Left colon (tissue), 2 donors: ENCODE results near the gene PHKA1. TPM values are rescaled to one million over a fixed set of nuclear protein-coding genes. Genes with fewer than 3 reads are reported as not detected.
"Not testable (repeated sequence)": the region's sequence is repeated elsewhere in the genome, so short reads cannot be mapped to it uniquely, and the experiment has no call there.

Experiments used
- ATAC-seq: fragments of 200-7000 bp; cut with Tn5 transposase; one replicate; pipeline ENCODE4 v1.9.1; 2020; ENCODE audit warnings: mild to moderate bottlenecking, moderate library complexity
- DNase-seq, 2 donors: peaks; one replicate each; pipeline ENCODE4 v3.0.0-alpha.2; 2020
- intact Hi-C, 2 donors: fragments of 100-400 bp; cut with DNase I in 1 of 2; cut with micrococcal nuclease in 1 of 2; formaldehyde crosslinking; loops; one replicate each; pipeline versions ENCODE4 v1.11.2 to v1.14.0; 2022; cut with DNase I, micrococcal nuclease
- total RNA-seq, 2 donors: library from RNA; stranded (reverse); fragmentation: NEBNext Ultra II Directional; extraction: Animal tissue kit (Norgen Biotek cat#: 25700); gene quantifications; one replicate each; pipeline ENCODE4 v1.2.1, GENCODE V29; 2021
- donor health status: DM: no; HTN: no; CAD: no.
- donor health status: DM: yes; HTN: yes; CAD: no.

Gene PHKA1
- total RNA-seq, 2 donors from 2014 or later, result 3.9 TPM

DNA sequence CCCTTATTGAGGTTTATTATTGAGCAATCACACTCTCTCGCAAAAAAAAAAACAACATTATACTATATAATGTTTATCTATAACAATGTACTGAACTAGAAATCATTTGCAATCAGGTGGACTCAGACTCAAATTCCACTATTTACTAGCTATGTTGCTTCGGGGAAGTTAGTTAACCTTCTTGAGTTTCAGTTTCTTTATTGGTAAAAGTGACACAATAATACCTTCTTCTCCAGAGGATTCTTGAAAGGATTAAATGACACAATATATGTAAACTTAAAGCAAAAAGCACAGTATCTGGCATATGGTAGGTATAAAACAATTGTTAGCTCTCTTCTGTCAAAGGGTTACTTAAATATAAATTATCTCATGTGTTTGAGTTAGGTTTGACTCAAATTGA is 110.0 kb downstream of the PHKA1 start:
- intact Hi-C loops, result no loop called here
- ATAC-seq, result no peak
- DNase-seq, result no peak

DNA sequence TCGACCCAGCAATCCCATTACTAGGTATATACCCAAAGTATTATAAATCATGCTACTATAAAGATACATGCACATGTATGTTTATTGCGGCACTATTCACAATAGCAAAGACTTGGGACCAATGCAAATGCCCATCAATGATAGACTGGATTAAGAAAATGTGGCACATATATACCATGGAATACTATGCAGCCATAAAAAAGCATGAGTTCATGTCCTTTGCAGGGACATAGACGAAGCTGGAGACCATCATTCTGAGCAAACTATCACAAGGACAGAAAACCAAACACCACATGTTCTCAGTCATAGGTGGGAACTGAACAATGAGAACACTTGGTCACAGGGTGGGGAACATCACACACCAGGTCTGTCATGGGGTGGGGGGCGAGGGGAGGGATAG is 123.1 kb downstream of the PHKA1 start:
- intact Hi-C loops, DNase-seq, ATAC-seq: not testable (repeated sequence)

- ATAC-seq (no peak), DNase-seq (no peak)
- intact Hi-C loops, result no loop called here
Observed at GRCh38 chrX:72584163-72584562, 129.9 kb downstream of the PHKA1 start.

DNA sequence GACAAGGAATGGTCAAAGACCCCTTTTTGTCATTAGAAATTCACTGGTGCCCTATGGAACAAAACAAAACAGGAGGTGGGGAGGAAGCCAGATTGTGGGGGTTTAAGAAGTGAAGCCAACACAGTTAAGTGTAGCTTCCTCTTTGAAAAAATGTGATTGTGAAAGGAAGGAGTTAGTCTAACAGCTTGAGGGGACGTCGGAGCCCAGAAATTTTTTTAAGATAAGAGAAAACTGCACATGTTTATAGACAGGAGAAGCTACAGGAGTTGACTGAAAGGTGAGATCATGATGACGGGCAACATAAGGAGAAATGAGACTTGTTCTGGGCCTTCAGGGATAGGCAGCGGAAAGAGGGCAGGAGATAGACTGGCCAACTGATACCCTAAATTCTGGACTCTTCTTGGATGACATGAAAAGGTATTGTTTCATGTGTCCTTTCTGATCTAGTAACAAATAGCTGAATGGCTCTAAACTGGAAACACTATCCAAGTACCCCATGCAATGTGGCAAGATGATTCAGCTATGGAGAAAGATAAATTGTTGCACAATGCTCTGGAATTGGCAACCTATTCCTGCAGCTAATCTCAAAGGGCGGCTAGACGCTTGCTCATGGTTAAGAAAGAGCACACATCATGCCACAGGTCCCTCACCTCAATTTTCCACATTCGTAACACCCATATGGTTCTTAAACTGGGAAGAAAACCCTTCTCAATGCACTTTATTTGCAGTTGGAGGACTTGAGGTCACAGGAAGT is 137.8 kb downstream of the PHKA1 start:
- DNase-seq, result no peak

GRCh38 chrX:72573158-72573511 is 141.0 kb downstream of the PHKA1 start:
- intact Hi-C loops, result no loop called here
- DNase-seq (no peak), ATAC-seq (peak; percentile 4)

More for the DNA sequence above, 137.8 kb downstream of the PHKA1 start:
- intact Hi-C loops, result no loop called here
- ATAC-seq, result no peak

DNA sequence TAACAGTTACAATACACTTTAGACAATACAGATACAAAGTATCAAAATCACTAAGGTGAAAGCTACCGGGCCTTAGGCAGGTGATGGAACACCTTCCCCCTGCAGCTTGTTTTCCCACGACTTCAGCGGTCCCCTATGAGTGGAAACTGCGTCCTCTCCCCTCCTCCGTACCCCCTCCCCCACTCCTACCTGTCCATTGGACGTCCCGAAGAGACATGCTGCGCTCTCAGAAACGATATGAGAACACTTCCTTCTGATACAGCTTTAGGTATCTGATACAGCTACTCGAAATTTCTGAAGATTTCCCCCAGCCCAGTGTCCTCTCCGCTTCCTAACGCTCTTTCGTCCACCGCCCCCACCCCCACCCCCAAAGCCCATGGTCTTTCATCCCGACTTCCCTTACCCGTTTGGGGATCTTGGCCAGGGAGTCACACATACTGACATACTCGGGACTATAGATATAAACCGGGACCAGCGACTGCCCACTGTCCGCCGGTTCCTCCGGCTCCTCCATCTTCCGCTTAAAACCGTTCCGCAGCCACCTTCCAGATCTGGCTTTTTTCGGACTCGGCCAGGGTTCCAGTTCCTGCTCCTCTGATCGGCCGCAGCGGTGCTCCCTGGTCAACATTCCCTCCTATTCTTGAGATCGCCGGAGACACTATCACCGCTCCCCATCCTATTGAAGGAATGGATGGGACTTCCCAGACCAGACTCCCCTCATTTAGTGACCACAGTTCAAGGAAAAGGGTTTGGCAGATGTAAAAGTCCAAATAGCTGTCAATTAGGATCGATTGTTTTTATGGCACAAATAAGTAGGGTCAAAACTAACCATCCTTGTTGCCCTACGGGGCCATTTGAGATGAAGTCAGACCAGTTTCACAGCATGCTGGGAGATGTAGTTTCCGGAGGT is 141.6 kb downstream of the PHKA1 start, which contains the start of gene HDAC8:
Gene HDAC8 (minus strand): TSS at position 596 of the 910 bp plus-strand sequence. CDS start 82 bp downstream, at position 514.
- DNase-seq, result peak; percentile 54 to 72

GRCh38 chrX:72569786-72570185 is 144.3 kb downstream of the PHKA1 start:
- ATAC-seq (no peak), DNase-seq (no peak)
- intact Hi-C loops, result no loop called here

More for the DNA sequence above, 141.6 kb downstream of the PHKA1 start, which contains the start of gene HDAC8:
- intact Hi-C loops, result no loop called here
- ATAC-seq, result peak; percentile 93

DNA sequence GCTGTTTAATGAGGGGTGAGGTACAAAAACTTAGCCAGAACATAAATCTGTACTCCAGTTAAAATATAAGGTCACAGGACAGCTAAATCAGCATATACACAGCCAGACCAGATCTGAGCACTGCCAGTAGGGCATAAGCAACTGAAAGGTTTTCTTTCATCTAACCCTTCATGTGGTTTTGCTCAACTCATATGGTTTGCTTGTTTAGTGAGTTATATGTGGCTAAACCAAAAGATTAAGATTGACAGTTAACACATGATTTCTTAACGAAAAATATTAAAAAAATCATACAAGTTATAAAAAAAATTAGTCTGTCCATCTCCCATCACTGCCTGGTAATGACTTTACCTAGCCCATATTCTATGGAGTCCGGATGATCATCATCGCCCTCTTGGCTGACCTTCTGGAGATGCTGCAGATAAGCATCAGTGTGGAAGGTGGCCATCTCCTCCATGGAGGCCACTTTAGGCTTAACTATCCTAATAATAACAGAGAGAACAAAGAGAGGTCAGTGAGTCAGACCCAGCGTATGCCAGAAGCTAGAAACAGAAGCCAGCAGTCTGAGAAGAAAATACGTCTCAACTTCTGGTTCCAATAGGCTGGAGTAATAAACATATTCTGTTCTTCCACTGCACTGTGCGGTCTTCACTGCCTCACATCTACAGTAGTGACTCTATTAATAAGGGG is 145.6 kb downstream of the PHKA1 start:
- ATAC-seq (no peak), DNase-seq (no peak)
- intact Hi-C loops, result no loop called here

DNA sequence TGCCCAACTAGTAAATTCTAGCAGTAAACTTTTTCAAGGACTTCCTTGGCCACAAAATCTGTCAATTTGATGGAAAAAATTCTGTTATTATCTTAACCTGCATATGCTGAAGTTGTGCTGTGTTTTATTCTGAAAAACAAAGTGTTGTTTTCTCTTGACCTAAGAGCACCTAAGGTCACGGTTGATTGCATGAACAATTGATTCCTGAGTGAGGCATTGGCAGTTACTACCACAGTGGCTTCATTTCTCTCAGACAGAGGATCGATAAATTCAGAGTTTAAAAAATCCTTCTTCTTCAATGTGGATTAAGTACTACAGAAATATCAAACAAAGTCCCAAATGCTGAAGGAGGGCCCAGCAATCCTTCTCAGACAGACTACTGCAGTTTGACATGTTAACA is 147.7 kb downstream of the PHKA1 start:
- no peak for ATAC-seq
- no peak for DNase-seq
- intact Hi-C loops, result no loop called here

GRCh38 chrX:72559655-72560054 is 154.5 kb downstream of the PHKA1 start:
- ATAC-seq, intact Hi-C loops, DNase-seq: not testable (repeated sequence)

DNA sequence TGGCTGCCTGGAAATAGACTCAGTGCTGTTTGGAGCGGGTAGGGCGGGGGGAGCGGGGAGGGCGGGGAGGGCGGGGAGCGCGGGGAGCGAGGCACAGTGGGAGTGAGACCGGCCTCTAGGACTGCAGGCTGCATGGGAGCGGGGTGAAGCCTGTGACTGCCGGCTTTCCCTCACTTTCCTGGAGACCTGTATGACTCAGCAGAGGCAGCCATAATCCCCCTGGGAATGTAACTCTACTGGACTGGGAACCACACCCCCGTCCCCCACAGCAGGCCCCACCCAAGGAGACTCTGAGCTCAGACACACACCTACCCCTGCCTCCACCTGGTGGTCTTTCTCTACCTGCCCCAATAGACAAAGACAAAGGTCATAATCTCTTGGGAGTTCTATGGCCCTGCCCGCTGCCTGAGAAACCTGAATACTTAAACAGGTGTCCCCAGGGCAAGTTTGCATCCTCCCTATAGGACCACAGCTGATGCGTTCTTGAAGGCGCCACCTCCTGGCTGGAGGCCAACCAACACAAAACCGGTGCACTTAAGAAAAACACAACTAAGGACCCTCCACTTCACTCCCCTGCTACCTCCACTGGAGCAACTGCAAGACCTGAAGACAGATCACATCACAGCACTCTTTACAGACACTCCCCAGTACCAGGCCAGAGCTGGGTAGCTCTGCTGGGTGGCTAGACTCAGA is 159.5 kb downstream of the PHKA1 start:
- intact Hi-C loops, result no loop called here
- peak; percentile 21 to 31 for DNase-seq
- ATAC-seq, result peak; percentile 61

DNA sequence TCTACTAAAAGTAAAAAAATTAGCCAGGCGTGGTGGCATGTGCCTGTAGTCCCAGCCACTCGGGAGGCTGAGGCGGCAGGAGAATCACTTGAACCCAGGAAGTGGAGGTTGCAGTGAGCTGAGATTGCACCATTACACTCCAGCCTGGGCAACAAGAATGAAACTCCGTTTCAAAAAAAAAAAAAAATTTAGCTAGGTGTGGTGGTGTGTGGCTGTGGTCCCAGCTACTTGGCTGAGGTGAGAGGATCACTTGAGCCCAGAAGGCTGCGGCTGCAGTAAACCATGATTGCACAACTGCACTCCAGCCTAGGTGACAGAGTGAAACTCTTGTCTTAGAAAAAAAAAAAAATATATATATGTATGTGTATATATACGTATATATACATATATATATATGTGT is 161.7 kb downstream of the PHKA1 start:
- intact Hi-C loops, result not testable (repeated sequence)

GRCh38 chrX:72545990-72546389 is 168.1 kb downstream of the PHKA1 start:
- DNase-seq (peak; percentile 11 to 28), ATAC-seq (peak; percentile 99)
- intact Hi-C loops, result no loop called here

More for the DNA sequence above, 161.7 kb downstream of the PHKA1 start:
- DNase-seq, ATAC-seq: not testable (repeated sequence)

- ATAC-seq (no peak), DNase-seq (no peak)
- intact Hi-C loops, result no loop called here
Observed at GRCh38 chrX:72540318-72540717, 173.8 kb downstream of the PHKA1 start.

GRCh38 chrX:72539822-72540221 is 174.3 kb downstream of the PHKA1 start:
- ATAC-seq (no peak), DNase-seq (no peak)
- intact Hi-C loops, result no loop called here

GRCh38 chrX:72536542-72536941 is 177.6 kb downstream of the PHKA1 start:
- DNase-seq (no peak), ATAC-seq (no peak)
- intact Hi-C loops, result no loop called here

GRCh38 chrX:72532366-72532765 is 181.7 kb downstream of the PHKA1 start:
- intact Hi-C loops, result no loop called here

More at GRCh38 chrX:72532366-72532765, 181.7 kb downstream of the PHKA1 start:
- DNase-seq (no peak), ATAC-seq (no peak)
